Measurements from ENCODE around the gene SCGB1D2. TPM values are rescaled to one million over a fixed set of nuclear protein-coding genes. Genes with fewer than 3 reads are reported as not detected.
"Not testable (repeated sequence)": the region's sequence is repeated elsewhere in the genome, so short reads cannot be mapped to it uniquely, and the experiment has no call there.

SCGB1D2 gene
- total RNA-seq, 2 donors from 2014 or later: 40.5 TPM; not detected in 1

- intact Hi-C loops (cut with DNase I): no loop called here
These were observed 39.1 kb upstream of the SCGB1D2 start for GRCh38 chr11:62202910-62203309.

DNA sequence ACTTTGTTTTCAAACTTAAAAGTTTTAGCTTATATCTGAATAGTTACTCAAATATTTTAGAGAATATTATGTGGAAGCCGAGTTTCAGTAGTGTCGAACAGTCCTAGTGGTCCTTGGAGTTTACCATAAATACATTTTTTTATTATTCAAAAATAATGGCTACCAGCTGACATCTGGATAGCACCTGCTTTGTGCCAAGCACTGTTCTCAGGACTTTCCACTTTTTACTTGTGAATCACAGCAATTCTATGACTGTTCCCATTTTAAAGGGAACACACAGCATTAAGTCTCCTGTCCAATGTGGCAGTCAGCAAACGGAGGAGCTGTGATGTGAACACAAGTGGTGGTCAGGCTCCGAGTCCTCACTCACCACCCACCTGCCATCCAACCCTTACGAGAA is 37.6 kb upstream of the SCGB1D2 start:
- intact Hi-C loops (cut with DNase I): no loop called here
- no peak overlapping the region for H3K27ac ChIP-seq
- no peak for DNase-seq (ENCODE audit: low spot score)
- WGBS: 92% methylated on average over 5 of the region's 5 CpGs
- no peaks in the 10 kb centered on the region for H3K9me3 ChIP-seq
- no peak overlapping the region for H3K4me3 ChIP-seq
- no peaks in the 10 kb centered on the region for H3K4me1 ChIP-seq (replicated peaks)
- TF ChIP-seq POLR2AphosphoS5 (IDR thresholded peaks at IDR 0.05) (no peak), CTCF (IDR thresholded peaks at IDR 0.05) (no peak), POLR2A (IDR thresholded peaks at IDR 0.05) (no peak)
- H3K36me3 ChIP-seq: no peaks in the 10 kb centered on the region
- no peaks in the 10 kb centered on the region for H3K27me3 ChIP-seq (replicated peaks; ENCODE audit: insufficient read depth)

More at GRCh38 chr11:62202910-62203309, 39.1 kb upstream of the SCGB1D2 start:
- Histone ChIP-seq H3K27me3 (replicated peaks; ENCODE audit: insufficient read depth) (no peaks in the 10 kb centered on the region), H3K27ac (no peak overlapping the region), H3K4me1 (replicated peaks) (no peaks in the 10 kb centered on the region), H3K36me3 (no peaks in the 10 kb centered on the region), H3K4me3 (no peak overlapping the region), H3K9me3 (no peaks in the 10 kb centered on the region)
- DNase-seq (ENCODE audit: low spot score): no peak
- WGBS: 66% methylated on average over 6 of the region's 6 CpGs
- TF ChIP-seq POLR2A (IDR thresholded peaks at IDR 0.05) (no peak), POLR2AphosphoS5 (IDR thresholded peaks at IDR 0.05) (no peak), CTCF (IDR thresholded peaks at IDR 0.05) (no peak)

- Histone ChIP-seq H3K9me3 (no peaks in the 10 kb centered on the region), H3K27me3 (replicated peaks; ENCODE audit: insufficient read depth) (no peaks in the 10 kb centered on the region), H3K27ac (no peak overlapping the region), H3K4me3 (no peak overlapping the region), H3K4me1 (replicated peaks) (no peaks in the 10 kb centered on the region), H3K36me3 (no peaks in the 10 kb centered on the region)
- TF ChIP-seq POLR2AphosphoS5 (IDR thresholded peaks at IDR 0.05) (no peak), CTCF (IDR thresholded peaks at IDR 0.05) (no peak), POLR2A (IDR thresholded peaks at IDR 0.05) (no peak)
- intact Hi-C loops (cut with DNase I): no loop called here
- DNase-seq (ENCODE audit: low spot score): no peak
- 86% methylated on average over 7 of the region's 7 CpGs for WGBS
These were observed 36.6 kb upstream of the SCGB1D2 start for GRCh38 chr11:62205441-62205840.

DNA sequence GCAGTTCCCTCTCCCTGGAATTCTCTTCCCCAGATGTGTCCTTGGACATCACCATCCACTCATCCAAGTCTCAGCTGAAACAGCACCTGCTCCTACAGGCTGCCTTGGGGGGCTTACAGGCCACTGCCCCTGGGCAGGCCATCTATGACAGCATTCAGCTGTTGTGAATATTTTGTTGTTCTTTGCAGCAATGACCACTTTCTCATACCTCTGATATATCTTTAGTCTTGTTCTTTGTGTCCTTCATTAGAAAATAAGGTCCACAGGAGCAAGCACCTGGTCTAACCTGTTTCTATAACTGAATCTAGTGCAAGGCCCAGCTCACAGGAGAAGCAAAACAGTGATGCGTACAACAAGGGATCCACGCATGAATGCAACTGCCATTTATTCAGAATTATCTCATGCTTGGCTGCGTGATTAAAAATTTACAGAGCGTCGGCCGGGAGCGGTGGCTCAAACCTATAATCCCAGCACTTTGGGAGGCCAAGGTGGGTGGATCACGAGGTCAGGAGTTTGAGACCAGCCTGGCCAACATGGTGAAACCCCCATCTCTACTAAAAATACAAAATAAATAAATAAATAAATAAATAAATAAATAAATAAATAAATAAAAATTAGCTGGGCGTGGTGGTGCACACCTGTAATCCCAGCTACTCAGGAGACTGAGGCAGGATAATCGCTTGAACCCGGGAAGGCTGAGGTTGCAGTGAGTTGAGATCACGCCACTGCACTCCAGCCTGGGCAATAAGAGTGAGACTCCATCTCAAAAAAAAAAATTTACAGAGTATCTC is 35.6 kb upstream of the SCGB1D2 start:
- H3K9me3 ChIP-seq; H3K4me1 ChIP-seq (replicated peaks); H3K36me3 ChIP-seq; intact Hi-C loops (cut with DNase I); DNase-seq (ENCODE audit: low spot score); H3K4me3 ChIP-seq; H3K27me3 ChIP-seq (replicated peaks; ENCODE audit: insufficient read depth); H3K27ac ChIP-seq: not testable (repeated sequence)
- 91% methylated on average over 12 of the region's 12 CpGs for WGBS

- TF ChIP-seq POLR2AphosphoS5 (IDR thresholded peaks at IDR 0.05): no peak
- no peak for TF ChIP-seq POLR2A (IDR thresholded peaks at IDR 0.05)
- no peak for TF ChIP-seq CTCF (IDR thresholded peaks at IDR 0.05)
- 55% methylated on average over 4 of the region's 4 CpGs for WGBS
- Histone ChIP-seq H3K27ac (no peak overlapping the region), H3K27me3 (replicated peaks; ENCODE audit: insufficient read depth) (no peaks in the 10 kb centered on the region), H3K36me3 (no peaks in the 10 kb centered on the region), H3K4me1 (replicated peaks) (no peaks in the 10 kb centered on the region), H3K9me3 (no peaks in the 10 kb centered on the region), H3K4me3 (no peak overlapping the region)
- intact Hi-C loops (cut with DNase I): no loop called here
- no peak for DNase-seq (ENCODE audit: low spot score)
These were observed 33.3 kb upstream of the SCGB1D2 start for GRCh38 chr11:62208785-62209144.

All from prostate gland (tissue), 2 donors.